ENCODE measurements around the gene GORASP2.

Gene GORASP2

DNA sequence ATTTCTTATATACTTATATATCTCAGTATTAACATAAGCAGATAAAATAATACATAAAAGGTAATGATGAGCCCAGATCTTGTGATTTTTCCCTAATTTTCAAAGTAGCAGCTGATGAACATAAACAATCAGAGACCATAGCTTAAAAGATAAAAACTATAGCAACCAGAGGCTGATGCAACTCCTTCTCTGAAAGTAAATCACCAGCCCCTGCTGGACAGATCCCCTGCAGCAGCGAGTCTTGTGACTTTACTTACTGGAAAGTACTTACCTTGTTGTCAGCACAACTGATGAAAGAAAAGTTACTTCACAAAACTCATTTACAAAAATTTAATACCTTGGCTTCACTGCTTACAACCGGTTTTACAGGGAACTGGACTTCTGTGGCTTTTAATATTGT is 67.3 kb downstream of the GORASP2 start:
- TF ChIP-seq SNAI2 (CRISPR knock-in tag; IDR thresholded peaks at IDR 0.05) (no peak), CSDC2 (CRISPR knock-in tag; IDR thresholded peaks at IDR 0.05) (no peak), ARNTL (CRISPR knock-in tag; IDR thresholded peaks at IDR 0.05; ENCODE audit: borderline replicate concordance, low read depth) (no peak), PATZ1 (CRISPR knock-in tag; IDR thresholded peaks at IDR 0.05; ENCODE audit: borderline replicate concordance) (no peak), ZNF70 (CRISPR knock-in tag; IDR thresholded peaks at IDR 0.05) (no peak)
- ATAC-seq: no peak

DNA sequence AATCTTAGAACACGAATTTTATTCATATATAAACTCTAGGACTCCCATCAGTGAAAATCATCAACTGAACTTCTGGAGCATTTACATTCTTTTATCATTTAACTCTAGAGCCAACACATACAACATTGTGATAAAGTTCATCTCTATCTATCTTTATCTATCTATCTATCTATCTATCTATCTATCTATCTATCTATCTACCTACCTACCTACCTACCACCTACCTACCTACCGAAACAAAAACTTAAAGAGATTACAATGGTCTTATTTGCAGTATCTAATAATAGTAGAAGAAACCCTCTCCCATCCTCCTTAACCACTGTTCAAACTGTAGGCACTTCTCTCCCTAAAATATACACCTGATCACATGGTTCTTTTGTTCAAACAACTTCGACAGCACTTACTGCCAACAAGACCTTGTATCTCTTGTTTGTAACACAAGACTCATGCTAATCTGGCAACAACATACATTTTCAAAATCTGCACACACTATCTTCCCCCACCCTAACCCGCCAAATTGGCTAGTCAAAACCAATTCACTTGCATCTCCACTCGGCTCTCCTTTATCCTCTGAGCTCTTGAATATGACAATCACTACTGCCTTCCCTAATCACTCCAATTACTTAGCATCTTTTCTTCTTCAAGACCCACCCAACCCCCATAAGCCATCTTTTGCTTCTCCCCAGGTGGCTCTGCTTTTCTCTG is 69.0 kb downstream of the GORASP2 start:
- TF ChIP-seq ZNF8 (CRISPR knock-in tag; IDR thresholded peaks at IDR 0.05) (no peak), OSR1 (CRISPR knock-in tag; IDR thresholded peaks at IDR 0.05) (no peak), ZNF565 (CRISPR knock-in tag; conservative IDR thresholded peaks at IDR 0.05; ENCODE audit: low read depth) (no peak), PATZ1 (CRISPR knock-in tag; IDR thresholded peaks at IDR 0.05; ENCODE audit: borderline replicate concordance) (no peak), BACH2 (CRISPR knock-in tag; IDR thresholded peaks at IDR 0.05; ENCODE audit: borderline replicate concordance) (no peak), RARB (CRISPR knock-in tag; IDR thresholded peaks at IDR 0.05) (no peak), ARNTL (CRISPR knock-in tag; IDR thresholded peaks at IDR 0.05; ENCODE audit: borderline replicate concordance, low read depth) (no peak), ZNF70 (CRISPR knock-in tag; IDR thresholded peaks at IDR 0.05) (no peak), ESRRG (CRISPR knock-in tag; IDR thresholded peaks at IDR 0.05) (no peak), PPARA (CRISPR knock-in tag; IDR thresholded peaks at IDR 0.05; ENCODE audit: borderline replicate concordance) (no peak), ZC3H10 (CRISPR knock-in tag; IDR thresholded peaks at IDR 0.05) (no peak), TCF4 (CRISPR knock-in tag; IDR thresholded peaks at IDR 0.05; ENCODE audit: borderline replicate concordance) (no peak), TOX (CRISPR knock-in tag; IDR thresholded peaks at IDR 0.05; ENCODE audit: borderline replicate concordance) (no peak)
- ATAC-seq: no peak

- ATAC-seq: no peak
- TF ChIP-seq ZNF70 (CRISPR knock-in tag; IDR thresholded peaks at IDR 0.05) (no peak), ARNTL (CRISPR knock-in tag; IDR thresholded peaks at IDR 0.05; ENCODE audit: borderline replicate concordance, low read depth) (no peak), BACH2 (CRISPR knock-in tag; IDR thresholded peaks at IDR 0.05; ENCODE audit: borderline replicate concordance) (no peak), GLIS3 (CRISPR knock-in tag; IDR thresholded peaks at IDR 0.05) (no peak), ZC3H10 (CRISPR knock-in tag; IDR thresholded peaks at IDR 0.05) (no peak), TOX (CRISPR knock-in tag; IDR thresholded peaks at IDR 0.05; ENCODE audit: borderline replicate concordance) (no peak), TSHZ2 (CRISPR knock-in tag; IDR thresholded peaks at IDR 0.05) (no peak), ZFP30 (CRISPR knock-in tag; IDR thresholded peaks at IDR 0.05) (no peak), ESRRG (CRISPR knock-in tag; IDR thresholded peaks at IDR 0.05) (no peak), TCF4 (CRISPR knock-in tag; IDR thresholded peaks at IDR 0.05; ENCODE audit: borderline replicate concordance) (no peak), SNAI2 (CRISPR knock-in tag; IDR thresholded peaks at IDR 0.05) (no peak), CREB5 (CRISPR knock-in tag; IDR thresholded peaks at IDR 0.05; ENCODE audit: low read depth) (no peak), PATZ1 (CRISPR knock-in tag; IDR thresholded peaks at IDR 0.05; ENCODE audit: borderline replicate concordance) (no peak), ZNF565 (CRISPR knock-in tag; conservative IDR thresholded peaks at IDR 0.05; ENCODE audit: low read depth) (no peak), ZFP3 (CRISPR knock-in tag; IDR thresholded peaks at IDR 0.05) (no peak), ZNF8 (CRISPR knock-in tag; IDR thresholded peaks at IDR 0.05) (no peak), PPARA (CRISPR knock-in tag; IDR thresholded peaks at IDR 0.05; ENCODE audit: borderline replicate concordance) (no peak), POU6F1 (CRISPR knock-in tag; IDR thresholded peaks at IDR 0.05; ENCODE audit: borderline replicate concordance, low read depth) (no peak), OSR1 (CRISPR knock-in tag; IDR thresholded peaks at IDR 0.05) (no peak)
- TF ChIP-seq, protein P1, sequence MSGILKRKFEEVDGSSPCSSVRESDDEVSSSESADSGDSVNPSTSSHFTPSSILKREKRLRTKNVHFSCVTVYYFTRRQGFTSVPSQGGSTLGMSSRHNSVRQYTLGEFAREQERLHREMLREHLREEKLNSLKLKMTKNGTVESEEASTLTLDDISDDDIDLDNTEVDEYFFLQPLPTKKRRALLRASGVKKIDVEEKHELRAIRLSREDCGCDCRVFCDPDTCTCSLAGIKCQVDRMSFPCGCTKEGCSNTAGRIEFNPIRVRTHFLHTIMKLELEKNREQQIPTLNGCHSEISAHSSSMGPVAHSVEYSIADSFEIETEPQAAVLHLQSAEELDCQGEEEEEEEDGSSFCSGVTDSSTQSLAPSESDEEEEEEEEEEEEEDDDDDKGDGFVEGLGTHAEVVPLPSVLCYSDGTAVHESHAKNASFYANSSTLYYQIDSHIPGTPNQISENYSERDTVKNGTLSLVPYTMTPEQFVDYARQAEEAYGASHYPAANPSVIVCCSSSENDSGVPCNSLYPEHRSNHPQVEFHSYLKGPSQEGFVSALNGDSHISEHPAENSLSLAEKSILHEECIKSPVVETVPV (CRISPR knock-in tag; IDR thresholded peaks at IDR 0.05): no peak
Observed at GRCh38 chr2:170999654-171000053, 70.6 kb downstream of the GORASP2 start.
